GM12878 (cell line): ENCODE results near the gene CCDC24.
A peak's percentile ranks its signal among the peaks of the same experiment; 100 is the strongest.

Source experiments
- HDAC6 ChIP-seq: fragments of 200-600 bp; sonication (generic); IDR thresholded peaks from one replicate; pipeline ENCODE4 v1.8.0; 2017; ENCODE audit warnings: antibody characterized with exemption; ENCODE audit not compliant: unreplicated experiment
- TF ChIP-seq, protein P1 (sequence below): fragments of 450-650 bp; IDR thresholded peaks from 2 replicates; pipeline ENCODE4 v1.6.1; 2014; ENCODE audit warnings: mild to moderate bottlenecking

- TF ChIP-seq, protein P1, sequence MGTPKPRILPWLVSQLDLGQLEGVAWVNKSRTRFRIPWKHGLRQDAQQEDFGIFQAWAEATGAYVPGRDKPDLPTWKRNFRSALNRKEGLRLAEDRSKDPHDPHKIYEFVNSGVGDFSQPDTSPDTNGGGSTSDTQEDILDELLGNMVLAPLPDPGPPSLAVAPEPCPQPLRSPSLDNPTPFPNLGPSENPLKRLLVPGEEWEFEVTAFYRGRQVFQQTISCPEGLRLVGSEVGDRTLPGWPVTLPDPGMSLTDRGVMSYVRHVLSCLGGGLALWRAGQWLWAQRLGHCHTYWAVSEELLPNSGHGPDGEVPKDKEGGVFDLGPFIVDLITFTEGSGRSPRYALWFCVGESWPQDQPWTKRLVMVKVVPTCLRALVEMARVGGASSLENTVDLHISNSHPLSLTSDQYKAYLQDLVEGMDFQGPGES = peak; percentile 54
- no peak for TF ChIP-seq HDAC6
Observed at GRCh38 chr1:43974443-43975248, 16.8 kb upstream of the CCDC24 start, which contains the start of gene ATP6V0B.
